H9 (cell line): ENCODE data around the gene USP3. TPM values are rescaled to one million over a fixed set of nuclear protein-coding genes. Genes with fewer than 3 reads are reported as not detected.

Experiments used
- DNase-seq: peaks from one replicate; pipeline ENCODE4 v3.0.0-alpha.2; 2017
- H2AFZ ChIP-seq: one replicate; pipeline ENCODE4 v1.6.1; 2013; ENCODE audit warnings: mild to moderate bottlenecking, low read length, control low read depth, moderate library complexity
- H2AK5ac ChIP-seq: 2 replicates; pipeline ENCODE4 v1.6.1; 2013; ENCODE audit warnings: low read length, control low read depth, mixed read lengths; ENCODE audit not compliant: insufficient read length
- H2BK120ac ChIP-seq: one replicate; pipeline ENCODE4 v1.6.1; 2013; ENCODE audit warnings: low read depth, mild to moderate bottlenecking, low read length, control low read depth, inconsistent platforms; ENCODE audit not compliant: poor library complexity, severe bottlenecking
- H2BK12ac ChIP-seq: 2 replicates; pipeline ENCODE4 v1.6.1; 2013; ENCODE audit warnings: low read length, control low read depth, mixed read lengths, low read depth; ENCODE audit not compliant: insufficient read length
- H2BK15ac ChIP-seq: 2 replicates; pipeline ENCODE4 v1.6.1; 2013; ENCODE audit warnings: low read depth, low read length, control low read depth
- H2BK20ac ChIP-seq: one replicate; pipeline ENCODE4 v1.6.1; 2013; ENCODE audit warnings: low read depth, mild to moderate bottlenecking, low read length, control low read depth, inconsistent platforms; ENCODE audit not compliant: poor library complexity, severe bottlenecking
- H2BK5ac ChIP-seq: 2 replicates; pipeline ENCODE4 v1.6.1; 2013; ENCODE audit warnings: low read length, control low read depth, mixed read lengths; ENCODE audit not compliant: insufficient read length
- H3K14ac ChIP-seq: 2 replicates; pipeline ENCODE4 v1.6.1; 2013; ENCODE audit warnings: low read length, control low read depth; ENCODE audit not compliant: insufficient read depth
- H3K18ac ChIP-seq: 2 replicates; pipeline ENCODE4 v1.6.1; 2013; ENCODE audit warnings: low read depth, mild to moderate bottlenecking, mixed read lengths, low read length, control low read depth; ENCODE audit not compliant: insufficient read length
- H3K23ac ChIP-seq: 2 replicates; pipeline ENCODE4 v1.6.1; 2013; ENCODE audit warnings: low read length, control low read depth, mixed read lengths, low read depth; ENCODE audit not compliant: insufficient read length
- H3K23me2 ChIP-seq: 2 replicates; pipeline ENCODE4 v1.6.1; 2013; ENCODE audit warnings: low read depth, mild to moderate bottlenecking, mixed read lengths, low read length, control low read depth; ENCODE audit not compliant: insufficient read length, poor library complexity, severe bottlenecking
- H3K27ac ChIP-seq: 2 replicates; pipeline ENCODE4 v1.5.1; 2013; ENCODE audit warnings: low read length, control low read depth, mixed read lengths, low read depth; ENCODE audit not compliant: insufficient read length
- H3K27me3 ChIP-seq: 2 replicates; pipeline ENCODE4 v1.6.1; 2013; ENCODE audit warnings: low read length, control low read depth, inconsistent platforms; ENCODE audit not compliant: insufficient read depth
- H3K4ac ChIP-seq: 2 replicates; pipeline ENCODE4 v1.6.1; 2013; ENCODE audit warnings: low read depth, mild to moderate bottlenecking, control low read depth, inconsistent platforms, low read length, moderate library complexity
- H3K4me1 ChIP-seq: 2 replicates; pipeline ENCODE4 v1.6.1; 2013; ENCODE audit warnings: low read length, control low read depth, inconsistent platforms; ENCODE audit not compliant: insufficient read depth
- H3K4me2 ChIP-seq: 2 replicates; pipeline ENCODE4 v1.6.1; 2013; ENCODE audit warnings: low read length, control low read depth, mixed read lengths; ENCODE audit not compliant: insufficient read length, insufficient read depth
- H3K56ac ChIP-seq: 2 replicates; pipeline ENCODE4 v1.6.1; 2013; ENCODE audit warnings: low read depth, mild to moderate bottlenecking, mixed read lengths, low read length, control low read depth; ENCODE audit not compliant: insufficient read length
- H3K79me1 ChIP-seq: 2 replicates; pipeline ENCODE4 v1.6.1; 2013; ENCODE audit warnings: low read depth, mild to moderate bottlenecking, moderate library complexity, low read length, control low read depth, inconsistent platforms; ENCODE audit not compliant: insufficient read depth, poor library complexity, severe bottlenecking
- H3K79me2 ChIP-seq: 2 replicates; pipeline ENCODE4 v1.6.1; 2013; ENCODE audit warnings: low read length, control low read depth, inconsistent platforms; ENCODE audit not compliant: insufficient read depth
- H3K9ac ChIP-seq: 2 replicates; pipeline ENCODE4 v1.6.1; 2013; ENCODE audit warnings: low read length, control low read depth, mixed read lengths; ENCODE audit not compliant: insufficient read length; ENCODE audit errors: extremely low read depth
- H3K9me3 ChIP-seq: one replicate; pipeline ENCODE4 v1.6.1; 2013; ENCODE audit warnings: low read depth, low read length, inconsistent platforms; ENCODE audit not compliant: control insufficient read depth
- H3T11ph ChIP-seq: one replicate; pipeline ENCODE4 v1.6.1; 2013; ENCODE audit warnings: mild to moderate bottlenecking, low read length, control low read depth, inconsistent platforms
- H4K20me1 ChIP-seq: one replicate; pipeline ENCODE4 v1.6.1; 2013; ENCODE audit not compliant: control insufficient read depth, insufficient read length, insufficient read depth
- H4K5ac ChIP-seq: 2 replicates; pipeline ENCODE4 v1.6.1; 2013; ENCODE audit warnings: low read depth, mild to moderate bottlenecking, mixed read lengths, low read length, control low read depth; ENCODE audit not compliant: insufficient read length
- H4K8ac ChIP-seq: replicated peaks from 2 replicates; pipeline ENCODE4 v1.6.1; 2013; ENCODE audit warnings: low read length, control low read depth, mixed read lengths, low read depth; ENCODE audit not compliant: insufficient read length
- H4K91ac ChIP-seq: 2 replicates; pipeline ENCODE4 v1.6.1; 2013; ENCODE audit warnings: low read depth, mild to moderate bottlenecking, moderate library complexity, mixed read lengths, low read length, control low read depth; ENCODE audit not compliant: insufficient read length
- H3K27ac Mint-ChIP-seq, 3 experiments: 2 replicates in 2 of 3; 3 replicates in 1 of 3; pipeline ENCODE4 v1.8.0; 2020 to 2021; ENCODE audit warnings: mixed read lengths in 3 of 3, mild to moderate bottlenecking in 1 of 3, moderate library complexity in 1 of 3
- H3K27me3 Mint-ChIP-seq: 2 replicates; pipeline ENCODE4 v1.8.0; 2021; ENCODE audit warnings: low read depth, mild to moderate bottlenecking, moderate library complexity, mixed read lengths
- H3K36me3 Mint-ChIP-seq, 3 experiments: 2 replicates in 2 of 3; 3 replicates in 1 of 3; pipeline ENCODE4 v1.8.0; 2020 to 2021; ENCODE audit warnings: low read depth in 3 of 3, mixed read lengths in 3 of 3; ENCODE audit not compliant: insufficient read depth in 1 of 3
- H3K4me1 Mint-ChIP-seq, 2 experiments: 2 replicates each; pipeline ENCODE4 v1.8.0; 2020; ENCODE audit warnings: mixed read lengths in 2 of 2
- H3K4me3 Mint-ChIP-seq, 2 experiments: 2 replicates in 1 of 2; 3 replicates in 1 of 2; pipeline ENCODE4 v1.8.0; 2020 to 2021; ENCODE audit warnings: mild to moderate bottlenecking in 2 of 2, mixed read lengths in 2 of 2, moderate library complexity in 1 of 2
- H3K9me3 Mint-ChIP-seq, 2 experiments: 2 replicates in 1 of 2; 3 replicates in 1 of 2; pipeline ENCODE4 v1.8.0; 2020; ENCODE audit warnings: mild to moderate bottlenecking in 2 of 2, mixed read lengths in 2 of 2, moderate library complexity in 1 of 2
- WGBS: extraction: QIAGEN DNeasy Blood & Tissue Kit; methylation state at CpG from one replicate; pipeline ENCODE4 v1.1.7; 2013; ENCODE audit warnings: missing lambda C conversion rate, low lambda C conversion rate, mixed read lengths; ENCODE audit not compliant: insufficient read length; ENCODE audit errors: extremely low coverage; 5-methylcytosine and 5-hydroxymethylcytosine counted together
- total RNA-seq: library from RNA; stranded (reverse); gene quantifications from 2 replicates; pipeline ENCODE4 v1.2.1, GENCODE V29; 2021
- TF ChIP-seq, protein P1 (sequence below): fragments of 200-600 bp; sonication (generic); conservative IDR thresholded peaks from 3 replicates; pipeline ENCODE4 v1.8.0; 2021; ENCODE audit warnings: antibody characterized with exemption, mild to moderate bottlenecking

The USP3 gene
- total RNA-seq, 1 experiment from 2014 or later, result 14.2 TPM

DNA sequence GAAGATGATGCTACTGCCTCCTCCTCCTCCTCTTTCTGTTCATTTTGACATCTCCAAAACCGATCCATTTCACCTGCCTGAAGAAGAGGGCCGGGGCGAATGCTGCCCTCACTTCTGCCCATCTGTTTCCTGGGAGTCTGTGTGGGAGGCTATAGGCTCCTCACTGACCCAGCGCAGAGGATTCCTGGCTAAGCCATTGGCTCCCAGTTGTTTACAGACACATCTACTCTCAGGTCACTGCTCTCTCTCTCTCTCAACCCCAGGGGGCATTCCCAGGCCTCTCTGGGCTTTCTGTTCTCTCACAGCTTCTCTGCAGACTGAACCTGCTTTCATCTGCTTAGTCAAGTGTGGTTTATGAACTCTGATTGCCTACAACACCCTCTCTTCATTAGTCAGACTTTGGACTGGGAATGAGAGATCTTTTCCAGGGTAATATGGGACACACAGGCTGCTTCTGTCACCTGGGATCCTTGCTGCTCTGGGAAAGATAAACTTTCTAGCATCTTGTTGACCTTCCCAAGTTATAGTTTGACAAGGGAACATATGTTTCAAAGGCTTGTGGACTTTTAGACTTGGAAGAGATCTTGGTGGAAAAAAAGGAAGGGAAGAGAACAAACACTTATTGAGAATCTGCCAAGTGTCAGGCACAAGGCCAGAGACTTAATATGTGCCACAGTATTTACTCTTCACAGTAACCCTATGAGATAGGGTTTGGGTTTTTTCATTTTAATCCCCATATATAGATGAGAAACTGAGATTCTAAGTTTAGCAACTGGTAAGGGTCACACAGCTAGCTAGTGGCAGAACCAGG, 30.2 kb upstream of the USP3 start:
- H3K36me3 Mint-ChIP-seq, result peaks cover 0 to 2% (median 0%) of the 10 kb centered on the region in 3 experiments; a peak in 2 of 7 replicates
- Histone ChIP-seq H3K79me2 (no peaks in the 10 kb centered on the region), H3K56ac (no peak overlapping the region), H3K9ac (no peak overlapping the region), H3K79me1 (no peaks in the 10 kb centered on the region), H3T11ph (no peak overlapping the region), H3K14ac (no peak overlapping the region), H4K8ac (no peak overlapping the region), H3K4me2 (no peak overlapping the region), H2AFZ (no peak overlapping the region), H2BK120ac (no peak overlapping the region), H4K91ac (no peak overlapping the region), H4K5ac (no peak overlapping the region), H2BK20ac (no peak overlapping the region), H4K20me1 (no peaks in the 10 kb centered on the region), H3K27ac (no peak overlapping the region), H3K27me3 (no peaks in the 10 kb centered on the region), H3K18ac (no peak overlapping the region), H3K9me3 (no peaks in the 10 kb centered on the region), H2BK5ac (no peak overlapping the region), H3K4me1 (no peaks in the 10 kb centered on the region), H3K4ac (no peak overlapping the region), H3K23me2 (no peaks in the 10 kb centered on the region), H2BK15ac (no peak overlapping the region), H2AK5ac (no peak overlapping the region), H2BK12ac (no peak overlapping the region), H3K23ac (no peak overlapping the region)
- H3K27me3 Mint-ChIP-seq, result peaks cover 12% of the 10 kb centered on the region
- peak; percentile 61 for DNase-seq
- no CpG with 5 or more reads among the region's 4 CpGs for WGBS
- TF ChIP-seq, protein P1, sequence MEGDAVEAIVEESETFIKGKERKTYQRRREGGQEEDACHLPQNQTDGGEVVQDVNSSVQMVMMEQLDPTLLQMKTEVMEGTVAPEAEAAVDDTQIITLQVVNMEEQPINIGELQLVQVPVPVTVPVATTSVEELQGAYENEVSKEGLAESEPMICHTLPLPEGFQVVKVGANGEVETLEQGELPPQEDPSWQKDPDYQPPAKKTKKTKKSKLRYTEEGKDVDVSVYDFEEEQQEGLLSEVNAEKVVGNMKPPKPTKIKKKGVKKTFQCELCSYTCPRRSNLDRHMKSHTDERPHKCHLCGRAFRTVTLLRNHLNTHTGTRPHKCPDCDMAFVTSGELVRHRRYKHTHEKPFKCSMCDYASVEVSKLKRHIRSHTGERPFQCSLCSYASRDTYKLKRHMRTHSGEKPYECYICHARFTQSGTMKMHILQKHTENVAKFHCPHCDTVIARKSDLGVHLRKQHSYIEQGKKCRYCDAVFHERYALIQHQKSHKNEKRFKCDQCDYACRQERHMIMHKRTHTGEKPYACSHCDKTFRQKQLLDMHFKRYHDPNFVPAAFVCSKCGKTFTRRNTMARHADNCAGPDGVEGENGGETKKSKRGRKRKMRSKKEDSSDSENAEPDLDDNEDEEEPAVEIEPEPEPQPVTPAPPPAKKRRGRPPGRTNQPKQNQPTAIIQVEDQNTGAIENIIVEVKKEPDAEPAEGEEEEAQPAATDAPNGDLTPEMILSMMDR, result no peak
- H3K9me3 Mint-ChIP-seq, result peaks cover 0 to 6% of the 10 kb centered on the region in 2 experiments; a peak in 2 of 5 replicates
- H3K27ac Mint-ChIP-seq, result no peak overlapping the region; a peak in 1 of 7 replicates
- H3K4me1 Mint-ChIP-seq, result peaks cover 13 to 20% of the 10 kb centered on the region in 2 experiments
- H3K4me3 Mint-ChIP-seq, result no peak overlapping the region
